ENCODE results near the gene CNIH3.

- TF ChIP-seq CTCF (IDR thresholded peaks at IDR 0.05) = no peak
- TF ChIP-seq POLR2A (IDR thresholded peaks at IDR 0.05) = no peak
Observed at GRCh38 chr1:224620105-224620504, 4.0 kb downstream of the CNIH3 start.
